ENCODE data around the gene CYB5R4. TPM values are rescaled to one million over a fixed set of nuclear protein-coding genes. Genes with fewer than 3 reads are reported as not detected.

CYB5R4 gene
- total RNA-seq: 10 to 100 TPM; 21.9 to 28.2 TPM

GRCh38 chr6:83859410-83860358 lies at the start of gene CYB5R4:
CYB5R4 (plus strand) TSS chr6:83859689; CDS start chr6:83859783, 94 bp downstream.
- CTCF ChIA-PET: interaction anchor here (0.6 to 2.3 kb wide), 13 partner anchors 8 to 792 kb away, joined by 3 to 15 read pairs (median 3); partner anchors contain the start of genes CEP162 and DOP1A

GRCh38 chr6:83812595-83812994 lies 46.9 kb upstream of the CYB5R4 start:
- ATAC-seq: no peak
- ChIA-PET CTCF (no interaction called here), POLR2A (no interaction called here)
- Mint-ChIP-seq H3K4me1 (no peaks in the 10 kb centered on the region), H3K36me3 (ENCODE audit: low read depth) (no peaks in the 10 kb centered on the region), H3K27me3 (peaks cover 2% of the 10 kb centered on the region), H3K9me3 (ENCODE audit: low read depth) (no peaks in the 10 kb centered on the region), H3K27ac (no peak overlapping the region), H3K4me3 (no peak overlapping the region)
- intact Hi-C loops (cut with DNase I, micrococcal nuclease): no loop called here
- DNase-seq: no peak

More at GRCh38 chr6:83859410-83860358, at the start of gene CYB5R4:
- peak; percentile 98 for ATAC-seq
- Mint-ChIP-seq H3K4me1 (peaks cover 27% of the 10 kb centered on the region), H3K36me3 (ENCODE audit: low read depth) (peaks cover 6% of the 10 kb centered on the region), H3K27ac (peak within 1 kb of the TSS; percentile 92), H3K4me3 (peak within 1 kb of the TSS; percentile 97), H3K9me3 (ENCODE audit: low read depth) (no peaks in the 10 kb centered on the region), H3K27me3 (peaks cover 11% of the 10 kb centered on the region)
- intact Hi-C loops (cut with DNase I, micrococcal nuclease): loop anchor here (1.0 to 10.0 kb wide), 5 partner anchors 368 to 1815 kb away; partner anchors contain the start of genes CEP162 (in 2 of the 2), DOP1A (in 1 of the 2), PGM3 (in 1 of the 2) and RWDD2A (in 1 of the 2)
- POLR2A ChIA-PET: interaction anchor here (0.7 kb wide), 1 partner anchor 697 kb away, joined by 3 read pairs; no protein-coding TSS in a partner anchor
- peak; percentile 96 for DNase-seq

GRCh38 chr6:83815631-83816272 lies 43.7 kb upstream of the CYB5R4 start:
- Mint-ChIP-seq H3K4me3 (no peak overlapping the region), H3K27me3 (peaks cover 4% of the 10 kb centered on the region), H3K4me1 (no peaks in the 10 kb centered on the region), H3K9me3 (ENCODE audit: low read depth) (no peaks in the 10 kb centered on the region), H3K27ac (no peak overlapping the region), H3K36me3 (ENCODE audit: low read depth) (no peaks in the 10 kb centered on the region)
- ChIA-PET POLR2A (no interaction called here), CTCF (no interaction called here)
- ATAC-seq (no peak), DNase-seq (no peak)
- intact Hi-C loops (cut with DNase I, micrococcal nuclease): no loop called here

- peaks cover 2% of the 10 kb centered on the region for H3K27me3 Mint-ChIP-seq
- no peak overlapping the region for H3K4me3 Mint-ChIP-seq
- no peaks in the 10 kb centered on the region for H3K9me3 Mint-ChIP-seq (ENCODE audit: low read depth)
- no peaks in the 10 kb centered on the region for H3K36me3 Mint-ChIP-seq (ENCODE audit: low read depth)
- DNase-seq: no peak
- intact Hi-C loops (cut with DNase I, micrococcal nuclease): no loop called here
- H3K4me1 Mint-ChIP-seq: no peaks in the 10 kb centered on the region
- no peak for ATAC-seq
- CTCF ChIA-PET: no interaction called here
- POLR2A ChIA-PET: no interaction called here
- no peak overlapping the region for H3K27ac Mint-ChIP-seq
Observed at GRCh38 chr6:83822629-83823169, 36.8 kb upstream of the CYB5R4 start.

GRCh38 chr6:83824388-83824801 lies 35.1 kb upstream of the CYB5R4 start:
- Mint-ChIP-seq H3K27ac (no peak overlapping the region), H3K36me3 (ENCODE audit: low read depth) (no peaks in the 10 kb centered on the region), H3K27me3 (no peaks in the 10 kb centered on the region), H3K4me3 (no peak overlapping the region), H3K4me1 (no peaks in the 10 kb centered on the region), H3K9me3 (ENCODE audit: low read depth) (no peaks in the 10 kb centered on the region)
- no peak for ATAC-seq
- no peak for DNase-seq
- POLR2A ChIA-PET: no interaction called here
- intact Hi-C loops (cut with DNase I, micrococcal nuclease): no loop called here
- CTCF ChIA-PET: no interaction called here

- H3K36me3 Mint-ChIP-seq (ENCODE audit: low read depth): no peaks in the 10 kb centered on the region
- DNase-seq (no peak), ATAC-seq (no peak)
- H3K27me3 Mint-ChIP-seq: no peaks in the 10 kb centered on the region
- no peaks in the 10 kb centered on the region for H3K4me1 Mint-ChIP-seq
- no peak overlapping the region for H3K4me3 Mint-ChIP-seq
- no peaks in the 10 kb centered on the region for H3K9me3 Mint-ChIP-seq (ENCODE audit: low read depth)
- H3K27ac Mint-ChIP-seq: no peak overlapping the region
- ChIA-PET POLR2A (no interaction called here), CTCF (no interaction called here)
- intact Hi-C loops (cut with DNase I, micrococcal nuclease): no loop called here
Observed at GRCh38 chr6:83824831-83825230, 34.7 kb upstream of the CYB5R4 start.

- DNase-seq (peak; percentile 6), ATAC-seq (no peak)
- intact Hi-C loops (cut with DNase I, micrococcal nuclease): no loop called here
- H3K4me1 Mint-ChIP-seq: no peaks in the 10 kb centered on the region
- no peak overlapping the region for H3K27ac Mint-ChIP-seq
- ChIA-PET CTCF (interaction anchor here (1.0 kb wide), 1 partner anchor 606 kb away, joined by 3 read pairs; no protein-coding TSS in a partner anchor), POLR2A (no interaction called here)
- H3K4me3 Mint-ChIP-seq: no peak overlapping the region
- H3K36me3 Mint-ChIP-seq (ENCODE audit: low read depth): no peaks in the 10 kb centered on the region
- peaks cover 3% of the 10 kb centered on the region for H3K27me3 Mint-ChIP-seq
- H3K9me3 Mint-ChIP-seq (ENCODE audit: low read depth): no peaks in the 10 kb centered on the region
Observed at GRCh38 chr6:83827050-83827449, 32.4 kb upstream of the CYB5R4 start.

- H3K4me1 Mint-ChIP-seq: no peaks in the 10 kb centered on the region
- no peak for ATAC-seq
- H3K36me3 Mint-ChIP-seq (ENCODE audit: low read depth): no peaks in the 10 kb centered on the region
- no peak overlapping the region for H3K4me3 Mint-ChIP-seq
- no peak overlapping the region for H3K27ac Mint-ChIP-seq
- ChIA-PET CTCF (interaction anchor here (1.1 kb wide), 1 partner anchor 9 kb away, joined by 3 read pairs; no protein-coding TSS in a partner anchor), POLR2A (no interaction called here)
- H3K27me3 Mint-ChIP-seq: peaks cover 20% of the 10 kb centered on the region
- no peak for DNase-seq
- intact Hi-C loops (cut with DNase I, micrococcal nuclease): no loop called here
- H3K9me3 Mint-ChIP-seq (ENCODE audit: low read depth): peaks cover 11% of the 10 kb centered on the region
Observed at GRCh38 chr6:83838727-83839126, 20.8 kb upstream of the CYB5R4 start.

- H3K27me3 Mint-ChIP-seq: peaks cover 18% of the 10 kb centered on the region
- no peak overlapping the region for H3K27ac Mint-ChIP-seq
- no peaks in the 10 kb centered on the region for H3K4me1 Mint-ChIP-seq
- no peaks in the 10 kb centered on the region for H3K36me3 Mint-ChIP-seq (ENCODE audit: low read depth)
- CTCF ChIA-PET: no interaction called here
- H3K4me3 Mint-ChIP-seq: no peak overlapping the region
- DNase-seq (no peak), ATAC-seq (no peak)
- H3K9me3 Mint-ChIP-seq (ENCODE audit: low read depth): peaks cover 7% of the 10 kb centered on the region
- POLR2A ChIA-PET: no interaction called here
- intact Hi-C loops (cut with DNase I, micrococcal nuclease): no loop called here
Observed at GRCh38 chr6:83844170-83844569, 15.3 kb upstream of the CYB5R4 start.

GRCh38 chr6:83846291-83846690 lies 13.2 kb upstream of the CYB5R4 start:
- Mint-ChIP-seq H3K27ac (no peak overlapping the region), H3K27me3 (peaks cover 30% of the 10 kb centered on the region), H3K36me3 (ENCODE audit: low read depth) (no peaks in the 10 kb centered on the region), H3K9me3 (ENCODE audit: low read depth) (peaks cover 3% of the 10 kb centered on the region), H3K4me1 (no peaks in the 10 kb centered on the region), H3K4me3 (no peak overlapping the region)
- no peak for DNase-seq
- no peak for ATAC-seq
- intact Hi-C loops (cut with DNase I, micrococcal nuclease): no loop called here
- POLR2A ChIA-PET: no interaction called here
- CTCF ChIA-PET: interaction anchor here (0.9 kb wide), 1 partner anchor 13 kb away, joined by 3 read pairs; the partner anchor contains the start of gene CYB5R4

- POLR2A ChIA-PET: no interaction called here
- Mint-ChIP-seq H3K4me3 (no peak overlapping the region), H3K36me3 (ENCODE audit: low read depth) (no peaks in the 10 kb centered on the region), H3K9me3 (ENCODE audit: low read depth) (no peaks in the 10 kb centered on the region), H3K27me3 (peaks cover 33% of the 10 kb centered on the region), H3K27ac (no peak overlapping the region), H3K4me1 (no peaks in the 10 kb centered on the region)
- ATAC-seq: peak; percentile 57
- CTCF ChIA-PET: no interaction called here
- intact Hi-C loops (cut with DNase I, micrococcal nuclease): no loop called here
- DNase-seq: peak; percentile 13
Observed at GRCh38 chr6:83847179-83847578, 12.3 kb upstream of the CYB5R4 start.

Measured in activated CD4-positive, alpha-beta T cell treated with anti-CD3 and anti-CD28 coated beads for 36 hours (primary cell).